ENCODE results near the gene ABCA13. TPM values are rescaled to one million over a fixed set of nuclear protein-coding genes. Genes with fewer than 3 reads are reported as not detected.

ABCA13 gene
- polyA plus RNA-seq, 1 donor (not counting 4 experiments of a cell fraction or from before 2014, with no cell fraction given), result 0.76 TPM

DNA sequence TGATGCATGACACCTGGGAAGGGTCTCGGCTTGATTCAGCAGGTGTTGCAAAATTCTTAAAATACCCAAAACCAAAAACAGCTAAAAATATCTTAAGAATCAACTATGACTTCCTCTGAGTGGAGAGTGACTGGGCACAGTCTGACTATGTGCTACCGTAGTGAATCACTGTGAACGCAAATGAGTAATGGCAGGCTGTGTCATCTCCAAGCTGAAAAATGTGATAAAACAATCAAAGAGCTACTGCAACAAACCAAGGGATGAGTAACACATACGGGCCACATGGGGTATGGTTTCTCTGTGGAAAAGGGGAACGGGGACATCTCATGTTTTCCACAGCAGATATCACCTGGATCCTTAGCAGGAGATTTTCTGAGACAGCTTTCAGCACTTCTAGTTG is 127.5 kb downstream of the ABCA13 start:
- FAIRE-seq, result peak; percentile 92
- Histone ChIP-seq H3K36me3 (ENCODE audit: control insufficient read depth in 2 of 2, extremely low read depth in 1 of 2, insufficient read depth in 2 of 2, low read length in 2 of 2) (no peaks in the 10 kb centered on the region), H3K4me3 (ENCODE audit: control insufficient read depth in 2 of 3, extremely low read depth in 1 of 3, insufficient read depth in 2 of 3, low read depth in 1 of 3, low read length in 3 of 3) (no peak overlapping the region), H3K4me1 (ENCODE audit: control insufficient read depth, extremely low read depth, insufficient read depth, low read length) (peaks cover 15% of the 10 kb centered on the region), H3K9me1 (ENCODE audit: control insufficient read depth, extremely low read depth, insufficient read depth, low read length) (peaks cover 3% of the 10 kb centered on the region), H2AFZ (ENCODE audit: control insufficient read depth, low read length) (no peak overlapping the region), H3K27ac (ENCODE audit: control insufficient read depth, insufficient read depth, low read length) (peak overlapping the region; percentile 22), H3K9me3 (ENCODE audit: control insufficient read depth, low read depth, low read length) (no peaks in the 10 kb centered on the region), H3K4me2 (ENCODE audit: control insufficient read depth, extremely low read depth, insufficient read depth, low read depth, low read length) (peak overlapping the region; percentile 41), H3K79me2 (ENCODE audit: control insufficient read depth, insufficient read depth, low read length) (no peaks in the 10 kb centered on the region), H4K20me1 (ENCODE audit: control insufficient read depth, extremely low read depth, insufficient read depth, low read length) (no peaks in the 10 kb centered on the region), H3K27me3 (ENCODE audit: control insufficient read depth, extremely low read depth, insufficient read depth, low read length) (no peaks in the 10 kb centered on the region), H3K9ac (ENCODE audit: control insufficient read depth, extremely low read depth, insufficient read depth, low read length) (no peak overlapping the region)
- no peak for TF ChIP-seq EZH2 (IDR thresholded peaks at IDR 0.05; ENCODE audit: low read length)
- TF ChIP-seq, protein P1, sequence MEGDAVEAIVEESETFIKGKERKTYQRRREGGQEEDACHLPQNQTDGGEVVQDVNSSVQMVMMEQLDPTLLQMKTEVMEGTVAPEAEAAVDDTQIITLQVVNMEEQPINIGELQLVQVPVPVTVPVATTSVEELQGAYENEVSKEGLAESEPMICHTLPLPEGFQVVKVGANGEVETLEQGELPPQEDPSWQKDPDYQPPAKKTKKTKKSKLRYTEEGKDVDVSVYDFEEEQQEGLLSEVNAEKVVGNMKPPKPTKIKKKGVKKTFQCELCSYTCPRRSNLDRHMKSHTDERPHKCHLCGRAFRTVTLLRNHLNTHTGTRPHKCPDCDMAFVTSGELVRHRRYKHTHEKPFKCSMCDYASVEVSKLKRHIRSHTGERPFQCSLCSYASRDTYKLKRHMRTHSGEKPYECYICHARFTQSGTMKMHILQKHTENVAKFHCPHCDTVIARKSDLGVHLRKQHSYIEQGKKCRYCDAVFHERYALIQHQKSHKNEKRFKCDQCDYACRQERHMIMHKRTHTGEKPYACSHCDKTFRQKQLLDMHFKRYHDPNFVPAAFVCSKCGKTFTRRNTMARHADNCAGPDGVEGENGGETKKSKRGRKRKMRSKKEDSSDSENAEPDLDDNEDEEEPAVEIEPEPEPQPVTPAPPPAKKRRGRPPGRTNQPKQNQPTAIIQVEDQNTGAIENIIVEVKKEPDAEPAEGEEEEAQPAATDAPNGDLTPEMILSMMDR (optimal IDR thresholded peaks at IDR 0.05 in 1 of 3, IDR thresholded peaks at IDR 0.05 in 1 of 3, conservative IDR thresholded peaks at IDR 0.05 in 1 of 3; ENCODE audit: extremely low read depth in 1 of 3, insufficient read depth in 2 of 3, low read length in 3 of 3), result no peak
- dilution Hi-C loops (cut with MboI; ENCODE audit: extremely low pct_ligation_motif_present, low sequenced_read_pairs), result no loop called here
- DNase-seq (ENCODE audit: low read depth, low spot score), result peak; percentile 71

DNA sequence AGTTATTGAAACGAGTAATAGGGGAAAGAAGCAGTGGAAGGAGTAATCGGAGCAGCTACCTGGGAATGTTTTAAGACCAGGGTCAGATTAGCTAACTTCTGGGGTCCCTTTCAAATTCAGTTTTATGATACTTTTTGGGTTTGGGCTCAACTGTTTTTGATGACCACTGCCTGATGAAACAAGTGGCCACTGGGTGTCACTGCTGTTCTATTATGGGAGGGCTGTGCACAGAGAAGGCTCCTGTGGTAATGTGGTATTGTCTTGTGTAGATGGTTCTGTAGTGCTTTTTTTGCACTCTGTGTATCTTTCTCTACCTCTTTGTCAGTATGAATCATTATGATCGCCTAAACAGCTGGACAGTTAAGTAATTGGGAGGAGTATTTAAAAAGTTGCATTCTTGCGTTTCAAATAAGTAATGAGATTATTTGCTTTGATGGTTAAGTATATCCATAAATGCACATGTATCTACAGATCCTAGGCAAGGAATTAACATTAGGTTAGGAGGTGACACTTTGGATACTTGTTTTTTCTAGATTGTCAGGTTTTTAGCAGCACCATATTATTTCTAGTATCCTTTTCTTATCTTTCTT is 128.4 kb downstream of the ABCA13 start:
- H3K27ac ChIP-seq (ENCODE audit: control insufficient read depth, insufficient read depth, low read length), result peak overlapping the region; percentile 22
- dilution Hi-C loops (cut with MboI; ENCODE audit: extremely low pct_ligation_motif_present, low sequenced_read_pairs), result no loop called here
- TF ChIP-seq, protein P1 (optimal IDR thresholded peaks at IDR 0.05 in 1 of 3, IDR thresholded peaks at IDR 0.05 in 1 of 3, conservative IDR thresholded peaks at IDR 0.05 in 1 of 3; ENCODE audit: extremely low read depth in 1 of 3, insufficient read depth in 2 of 3, low read length in 3 of 3), result peak; percentile 83 to 89 (median 88)
- no peak for TF ChIP-seq EZH2 (IDR thresholded peaks at IDR 0.05; ENCODE audit: low read length)

More for the DNA sequence above, 128.4 kb downstream of the ABCA13 start:
- Histone ChIP-seq H2AFZ (ENCODE audit: control insufficient read depth, low read length) (no peak overlapping the region), H3K36me3 (ENCODE audit: control insufficient read depth in 2 of 2, extremely low read depth in 1 of 2, insufficient read depth in 2 of 2, low read length in 2 of 2) (no peaks in the 10 kb centered on the region), H3K9me3 (ENCODE audit: control insufficient read depth, low read depth, low read length) (no peaks in the 10 kb centered on the region), H4K20me1 (ENCODE audit: control insufficient read depth, extremely low read depth, insufficient read depth, low read length) (no peaks in the 10 kb centered on the region), H3K4me2 (ENCODE audit: control insufficient read depth, extremely low read depth, insufficient read depth, low read depth, low read length) (no peak overlapping the region), H3K9me1 (ENCODE audit: control insufficient read depth, extremely low read depth, insufficient read depth, low read length) (peaks cover 3% of the 10 kb centered on the region), H3K4me3 (ENCODE audit: control insufficient read depth in 2 of 3, extremely low read depth in 1 of 3, insufficient read depth in 2 of 3, low read depth in 1 of 3, low read length in 3 of 3) (no peak overlapping the region), H3K4me1 (ENCODE audit: control insufficient read depth, extremely low read depth, insufficient read depth, low read length) (peaks cover 15% of the 10 kb centered on the region), H3K9ac (ENCODE audit: control insufficient read depth, extremely low read depth, insufficient read depth, low read length) (no peak overlapping the region), H3K79me2 (ENCODE audit: control insufficient read depth, insufficient read depth, low read length) (no peaks in the 10 kb centered on the region), H3K27me3 (ENCODE audit: control insufficient read depth, extremely low read depth, insufficient read depth, low read length) (no peaks in the 10 kb centered on the region)
- FAIRE-seq (peak; percentile 82), DNase-seq (ENCODE audit: low read depth, low spot score) (peak; percentile 44)
